A549 (cell line): ENCODE measurements around the gene GNG12. TPM values are rescaled to one million over a fixed set of nuclear protein-coding genes. Genes with fewer than 3 reads are reported as not detected.

Source experiments
- ATAC-seq, 2 experiments: fragments of 200-7000 bp in 1 of 2; fragments of >200 bp in 1 of 2; cut with Nextera tagmentation in 1 of 2; cut with Tn5 transposase in 1 of 2; 3 replicates each; pipeline versions ENCODE4 v1.8.0 to v1.9.1; 2018 to 2020; ENCODE audit warnings: mild to moderate bottlenecking in 1 of 2, moderate library complexity in 1 of 2
- CTCF ChIA-PET: fragments of 300-600 bp; sonication (Branson Sonifier 250); formaldehyde crosslinking; extraction: SDS; loops from one replicate; lab custom pipeline; 2021; ENCODE audit warnings: antibody characterized with exemption, inconsistent platforms; lab: Yijun Ruan, JAX
- POLR2A ChIA-PET: fragments of 350-600 bp; formaldehyde crosslinking; extraction: SDS; loops from one replicate; lab custom pipeline; 2021; ENCODE audit warnings: antibody characterized with exemption, inconsistent platforms; lab: Yijun Ruan, JAX
- DNase-seq, 2 experiments: peaks; one replicate each; pipeline versions ENCODE4 v3.0.0 to v3.0.0-alpha.2; 2011 to 2016; ENCODE audit warnings: low read depth in 1 of 2, low spot score in 1 of 2
- FAIRE-seq: peaks from 2 replicates; lab custom pipeline; 2011; peaks lifted over from hg19 to GRCh38; lab: Jason Lieb, UNC
- H3K27ac ChIP-seq, 2 experiments: fragments of >200 bp; sonication (Bioruptor Twin); formaldehyde crosslinking; 3 replicates each; pipeline ENCODE4 v1.5.1; 2016 to 2017
- H3K4me1 ChIP-seq: fragments of >200 bp; sonication (Bioruptor Twin); formaldehyde crosslinking; 3 replicates; pipeline ENCODE4 v1.6.1; 2016
- H3K4me2 ChIP-seq: fragments of >200 bp; sonication (Bioruptor Twin); formaldehyde crosslinking; 3 replicates; pipeline ENCODE4 v1.6.1; 2016
- H3K4me3 ChIP-seq: fragments of >200 bp; sonication (Bioruptor Twin); formaldehyde crosslinking; 3 replicates; pipeline ENCODE4 v1.5.1; 2016
- H3K9me3 ChIP-seq: fragments of >200 bp; sonication (Bioruptor Twin); formaldehyde crosslinking; 3 replicates; pipeline ENCODE4 v1.6.1; 2016
- BHLHE40 ChIP-seq: IDR thresholded peaks from 2 replicates; pipeline ENCODE4 v1.6.1; 2012; ENCODE audit warnings: low read depth, low read length, inconsistent platforms
- CBX8 ChIP-seq: fragments of 200-600 bp; sonication (generic); IDR thresholded peaks from 2 replicates; pipeline ENCODE4 v1.6.1; 2016
- CEBPB ChIP-seq, 2 experiments: fragments of >200 bp in 1 of 2; sonication (Bioruptor Twin) in 1 of 2; formaldehyde crosslinking in 1 of 2; IDR thresholded peaks; 2 replicates each; pipeline ENCODE4 v1.6.1; 2012 to 2016
- EP300 ChIP-seq, 2 experiments: fragments of >200 bp; sonication (Bioruptor Twin); formaldehyde crosslinking; IDR thresholded peaks; 2 replicates in 1 of 2; 3 replicates in 1 of 2; pipeline ENCODE4 v1.6.1; 2016 to 2017
- FOSB ChIP-seq: fragments of 250-450 bp; sonication (Bioruptor Pico); IDR thresholded peaks from 2 replicates; pipeline ENCODE4 v1.5.0; 2020; ENCODE audit warnings: mild to moderate bottlenecking, moderate library complexity
- FOSL2 ChIP-seq, 2 experiments: fragments of 450-650 bp in 1 of 2; fragments of >200 bp in 1 of 2; sonication (Bioruptor Twin) in 1 of 2; formaldehyde crosslinking; IDR thresholded peaks; 2 replicates each; pipeline versions ENCODE4 v1.5.0 to v1.6.1; 2016 to 2020; ENCODE audit warnings: mild to moderate bottlenecking in 1 of 2, moderate library complexity in 1 of 2
- FOXS1 ChIP-seq: fragments of 250-450 bp; sonication (Bioruptor Pico); IDR thresholded peaks from 2 replicates; pipeline ENCODE4 v1.5.0; 2020; ENCODE audit warnings: mild to moderate bottlenecking, moderate library complexity
- JUNB ChIP-seq: fragments of >200 bp; sonication (Bioruptor Twin); formaldehyde crosslinking; IDR thresholded peaks from 2 replicates; pipeline ENCODE4 v1.6.1; 2016
- KDM1A ChIP-seq: fragments of 200-600 bp; sonication (generic); IDR thresholded peaks from 2 replicates; pipeline ENCODE4 v1.6.1; 2016; ENCODE audit warnings: low read depth, mild to moderate bottlenecking
- NFE2L2 ChIP-seq: fragments of 150-350 bp; conservative IDR thresholded peaks from 2 replicates; pipeline ENCODE4 v1.6.1; 2014; ENCODE audit warnings: low read length
- NPAS2 ChIP-seq: fragments of 250-450 bp; sonication (Bioruptor Pico); IDR thresholded peaks from 2 replicates; pipeline ENCODE4 v1.8.0; 2022; ENCODE audit warnings: mild to moderate bottlenecking, moderate library complexity, borderline replicate concordance
- POLR2AphosphoS2 ChIP-seq: conservative IDR thresholded peaks from 2 replicates; pipeline ENCODE4 v1.6.1; 2012; ENCODE audit warnings: low read length, improper control_type of control experiment, inconsistent platforms
- RARB ChIP-seq: fragments of 250-450 bp; sonication (Bioruptor Pico); IDR thresholded peaks from 2 replicates; pipeline ENCODE4 v1.8.0; 2021; ENCODE audit warnings: mild to moderate bottlenecking, moderate library complexity
- RCOR1 ChIP-seq: fragments of 150-350 bp; IDR thresholded peaks from 2 replicates; pipeline ENCODE4 v1.6.1; 2014; ENCODE audit warnings: antibody characterized with exemption, low read length, low read depth
- RNF2 ChIP-seq: fragments of 200-600 bp; sonication (generic); IDR thresholded peaks from 2 replicates; pipeline ENCODE4 v1.6.1; 2016; ENCODE audit warnings: low read depth, mild to moderate bottlenecking, antibody characterized with exemption, moderate library complexity, borderline replicate concordance
- ZC3H11A ChIP-seq: fragments of 450-650 bp; IDR thresholded peaks from 2 replicates; pipeline ENCODE4 v1.6.1; 2014; ENCODE audit warnings: antibody characterized with exemption, mild to moderate bottlenecking
- WGBS: methylation state at CpG from one replicate; pipeline ENCODE4 v1.1.6; 2017; ENCODE audit errors: missing lambda C conversion rate; 5-methylcytosine and 5-hydroxymethylcytosine counted together
- polyA plus RNA-seq, 4 experiments: library from polyadenylated mRNA; depleted of rRNA in 3 of 4; stranded (reverse); fragments of >200 nt; fragmentation: RNase III in 1 of 4; extraction: RNeasy Plus Mini Kit Qiagen cat#74134 plus additional on column Dnase treatment in 1 of 4; gene quantifications; 2 replicates in 3 of 4; 3 replicates in 1 of 4; pipeline ENCODE4 v1.2.3, GENCODE V29; 2011 to 2017
- TF ChIP-seq, protein P1 (sequence below): fragments of >200 bp; sonication (Bioruptor Twin); formaldehyde crosslinking; IDR thresholded peaks from 3 replicates; pipeline ENCODE4 v1.6.1; 2016
- TF ChIP-seq, protein P2 (sequence below): fragments of >200 bp; sonication (Bioruptor Twin); formaldehyde crosslinking; IDR thresholded peaks from 2 replicates; pipeline ENCODE4 v1.6.1; 2016
- TF ChIP-seq, protein P3 (sequence below): fragments of 150-350 bp; IDR thresholded peaks from 2 replicates; pipeline ENCODE4 v1.6.1; 2014; ENCODE audit warnings: low read depth, mild to moderate bottlenecking, low read length
- TF ChIP-seq, protein P4 (sequence below): IDR thresholded peaks from 2 replicates; pipeline ENCODE4 v1.6.1; 2012
- TF ChIP-seq, protein P5 (sequence below): fragments of 250-450 bp; sonication (Bioruptor Pico); IDR thresholded peaks from 2 replicates; pipeline ENCODE4 v1.5.0; 2020; ENCODE audit warnings: low read depth, mild to moderate bottlenecking, moderate library complexity

The GNG12 gene
- polyA plus RNA-seq, 2 of the 4 experiments (the other 2 are of a cell fraction) = 91.8 to 132 TPM

DNA sequence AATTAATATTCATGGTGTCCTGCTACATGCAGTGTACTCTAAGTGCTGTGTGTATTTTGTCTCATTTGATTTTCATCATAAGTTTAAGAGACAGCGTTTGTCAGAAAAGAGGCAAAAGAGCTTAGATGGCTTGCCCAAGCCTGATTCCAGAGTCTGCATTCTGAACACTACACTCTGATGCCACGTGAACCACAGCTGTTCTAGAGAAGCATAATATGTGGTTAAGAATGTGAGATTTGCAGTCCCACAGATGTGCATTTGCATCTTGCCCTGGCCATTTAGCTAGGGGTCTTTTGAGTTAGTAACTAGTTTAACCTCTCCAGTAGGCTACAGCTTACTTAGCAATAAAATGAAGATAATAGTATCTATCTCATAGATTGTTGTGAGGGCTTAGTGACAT is 157.5 kb downstream of the GNG12 start:
- no peak overlapping the region for H3K27ac ChIP-seq
- no peak overlapping the region for H3K4me3 ChIP-seq
- DNase-seq (no peak), ATAC-seq (no peak), FAIRE-seq (no peak)
- ChIA-PET CTCF (interaction anchor here (1.6 to 2.0 kb wide), 2 partner anchors 114 to 141 kb away, joined by 3 to 10 read pairs; no protein-coding TSS in a partner anchor), POLR2A (no interaction called here)
- 80% methylated on average over 2 of the region's 2 CpGs for WGBS
- H3K9me3 ChIP-seq = no peaks in the 10 kb centered on the region
- H3K4me2 ChIP-seq = no peak overlapping the region
- no peak for TF ChIP-seq ZC3H11A
- TF ChIP-seq FOSB (CRISPR knock-in tag) = no peak
- TF ChIP-seq, protein P1, sequence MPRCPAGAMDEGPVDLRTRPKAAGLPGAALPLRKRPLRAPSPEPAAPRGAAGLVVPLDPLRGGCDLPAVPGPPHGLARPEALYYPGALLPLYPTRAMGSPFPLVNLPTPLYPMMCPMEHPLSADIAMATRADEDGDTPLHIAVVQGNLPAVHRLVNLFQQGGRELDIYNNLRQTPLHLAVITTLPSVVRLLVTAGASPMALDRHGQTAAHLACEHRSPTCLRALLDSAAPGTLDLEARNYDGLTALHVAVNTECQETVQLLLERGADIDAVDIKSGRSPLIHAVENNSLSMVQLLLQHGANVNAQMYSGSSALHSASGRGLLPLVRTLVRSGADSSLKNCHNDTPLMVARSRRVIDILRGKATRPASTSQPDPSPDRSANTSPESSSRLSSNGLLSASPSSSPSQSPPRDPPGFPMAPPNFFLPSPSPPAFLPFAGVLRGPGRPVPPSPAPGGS = no peak
- TF ChIP-seq EP300 (IDR thresholded peaks at IDR 0.05) = no peak
- TF ChIP-seq NFE2L2 = no peak
- no peak for TF ChIP-seq BHLHE40
- no peak for TF ChIP-seq RNF2
- no peak for TF ChIP-seq FOSL2 (IDR thresholded peaks at IDR 0.05)
- TF ChIP-seq FOSL2 (CRISPR knock-in tag; IDR thresholded peaks at IDR 0.05) = no peak
- TF ChIP-seq, protein P2, sequence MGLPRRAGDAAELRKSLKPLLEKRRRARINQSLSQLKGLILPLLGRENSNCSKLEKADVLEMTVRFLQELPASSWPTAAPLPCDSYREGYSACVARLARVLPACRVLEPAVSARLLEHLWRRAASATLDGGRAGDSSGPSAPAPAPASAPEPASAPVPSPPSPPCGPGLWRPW = no peak
- TF ChIP-seq JUNB = no peak
- TF ChIP-seq CEBPB (IDR thresholded peaks at IDR 0.05) = no peak
- TF ChIP-seq, protein P3, sequence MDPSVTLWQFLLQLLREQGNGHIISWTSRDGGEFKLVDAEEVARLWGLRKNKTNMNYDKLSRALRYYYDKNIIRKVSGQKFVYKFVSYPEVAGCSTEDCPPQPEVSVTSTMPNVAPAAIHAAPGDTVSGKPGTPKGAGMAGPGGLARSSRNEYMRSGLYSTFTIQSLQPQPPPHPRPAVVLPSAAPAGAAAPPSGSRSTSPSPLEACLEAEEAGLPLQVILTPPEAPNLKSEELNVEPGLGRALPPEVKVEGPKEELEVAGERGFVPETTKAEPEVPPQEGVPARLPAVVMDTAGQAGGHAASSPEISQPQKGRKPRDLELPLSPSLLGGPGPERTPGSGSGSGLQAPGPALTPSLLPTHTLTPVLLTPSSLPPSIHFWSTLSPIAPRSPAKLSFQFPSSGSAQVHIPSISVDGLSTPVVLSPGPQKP = no peak
- TF ChIP-seq FOXS1 (CRISPR knock-in tag) = no peak
- TF ChIP-seq RARB (CRISPR knock-in tag) = no peak
- TF ChIP-seq RCOR1 = no peak
- no peak for TF ChIP-seq POLR2AphosphoS2
- TF ChIP-seq, protein P4, sequence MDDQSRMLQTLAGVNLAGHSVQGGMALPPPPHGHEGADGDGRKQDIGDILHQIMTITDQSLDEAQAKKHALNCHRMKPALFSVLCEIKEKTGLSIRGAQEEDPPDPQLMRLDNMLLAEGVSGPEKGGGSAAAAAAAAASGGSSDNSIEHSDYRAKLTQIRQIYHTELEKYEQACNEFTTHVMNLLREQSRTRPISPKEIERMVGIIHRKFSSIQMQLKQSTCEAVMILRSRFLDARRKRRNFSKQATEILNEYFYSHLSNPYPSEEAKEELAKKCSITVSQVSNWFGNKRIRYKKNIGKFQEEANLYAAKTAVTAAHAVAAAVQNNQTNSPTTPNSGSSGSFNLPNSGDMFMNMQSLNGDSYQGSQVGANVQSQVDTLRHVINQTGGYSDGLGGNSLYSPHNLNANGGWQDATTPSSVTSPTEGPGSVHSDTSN = no peak
- H3K4me1 ChIP-seq = peaks cover 5% of the 10 kb centered on the region; the same call in 2 of the 3 replicates

DNA sequence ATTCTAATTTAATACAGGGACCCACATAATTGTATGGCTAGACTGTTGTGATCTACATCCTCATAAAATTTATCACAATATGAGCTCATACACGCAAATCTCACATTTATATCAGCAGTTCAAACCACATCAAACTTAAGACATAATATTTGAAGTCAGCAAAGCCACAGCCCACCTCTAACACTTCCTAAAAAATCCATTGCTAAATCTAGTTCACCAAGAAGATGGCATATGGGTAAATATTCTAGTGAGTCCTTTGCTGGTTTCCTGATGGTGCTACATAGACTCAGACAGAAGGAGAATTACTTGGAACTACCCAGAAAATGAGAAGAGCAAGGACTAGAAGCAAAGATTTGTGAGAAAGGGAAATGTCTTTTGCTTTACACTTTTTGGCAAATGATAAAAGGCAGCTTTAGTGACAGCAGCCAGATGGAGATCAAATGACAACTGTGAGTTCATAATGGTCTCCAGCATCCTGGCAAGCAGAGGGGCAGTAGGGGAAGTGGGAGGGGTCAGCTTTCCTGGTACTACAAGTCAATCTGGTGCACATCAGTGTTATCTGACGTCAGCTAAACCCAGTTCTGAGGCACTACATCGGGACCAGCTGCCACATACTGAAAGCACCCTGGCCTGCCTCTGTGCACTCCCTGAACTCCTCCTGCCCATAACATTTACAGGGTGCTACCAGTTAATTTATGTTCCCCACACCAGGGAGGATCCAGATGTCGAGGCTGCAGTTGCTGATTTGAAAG is 158.8 kb downstream of the GNG12 start:
- ATAC-seq (no peak), FAIRE-seq (no peak), DNase-seq (no peak)
- Histone ChIP-seq H3K4me3 (no peak overlapping the region), H3K4me1 (peaks cover 5% of the 10 kb centered on the region; the same call in 2 of the 3 replicates), H3K9me3 (no peaks in the 10 kb centered on the region), H3K27ac (no peak overlapping the region), H3K4me2 (no peak overlapping the region)
- POLR2A ChIA-PET = interaction anchor here (2.1 kb wide), 1 partner anchor 10 kb away, joined by 8 read pairs; the partner anchor contains the start of gene GADD45A
- TF ChIP-seq, protein P5, sequence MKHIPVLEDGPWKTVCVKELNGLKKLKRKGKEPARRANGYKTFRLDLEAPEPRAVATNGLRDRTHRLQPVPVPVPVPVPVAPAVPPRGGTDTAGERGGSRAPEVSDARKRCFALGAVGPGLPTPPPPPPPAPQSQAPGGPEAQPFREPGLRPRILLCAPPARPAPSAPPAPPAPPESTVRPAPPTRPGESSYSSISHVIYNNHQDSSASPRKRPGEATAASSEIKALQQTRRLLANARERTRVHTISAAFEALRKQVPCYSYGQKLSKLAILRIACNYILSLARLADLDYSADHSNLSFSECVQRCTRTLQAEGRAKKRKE (CRISPR knock-in tag) = no peak
- TF ChIP-seq BHLHE40 (no peak), KDM1A (no peak), NPAS2 (CRISPR knock-in tag) (no peak), RARB (CRISPR knock-in tag) (no peak), CBX8 (no peak)
- 65% methylated on average over 4 of the region's 4 CpGs for whole genome bisulfite sequencing
- CTCF ChIA-PET = interaction anchor here (1.1 to 1.6 kb wide), 5 partner anchors 12 to 139 kb away, joined by 3 to 5 read pairs (median 3); no protein-coding TSS in a partner anchor
